ENCODE measurements around the gene DUSP2.
"Not testable (repeated sequence)": the region's sequence is repeated elsewhere in the genome, so short reads cannot be mapped to it uniquely, and the experiment has no call there.

The DUSP2 gene

GRCh38 chr2:96161898-96162297 lies 16.7 kb upstream of the DUSP2 start:
- DNase-seq (ENCODE audit: low spot score): no peak

DNA sequence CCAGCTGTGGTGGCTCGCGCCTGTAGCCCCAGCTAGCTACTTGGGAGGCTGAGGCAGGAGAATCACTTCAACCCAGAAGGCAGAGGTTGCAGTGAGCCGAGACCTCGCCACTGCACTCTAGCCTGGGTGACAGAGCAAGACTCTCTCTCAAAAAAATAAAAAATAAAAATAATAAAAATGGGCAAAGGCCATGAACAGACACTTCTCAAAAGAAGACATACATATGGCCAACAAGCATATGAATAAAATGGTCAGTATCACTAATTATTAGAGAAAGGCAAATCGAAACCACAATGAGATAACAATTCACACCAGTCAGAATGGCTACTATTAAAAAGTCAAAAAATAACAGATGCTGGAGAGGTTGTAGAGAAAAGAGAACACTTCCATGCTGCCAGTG lies 15.1 kb upstream of the DUSP2 start:
- not testable (repeated sequence) for DNase-seq (ENCODE audit: low spot score)

DNA sequence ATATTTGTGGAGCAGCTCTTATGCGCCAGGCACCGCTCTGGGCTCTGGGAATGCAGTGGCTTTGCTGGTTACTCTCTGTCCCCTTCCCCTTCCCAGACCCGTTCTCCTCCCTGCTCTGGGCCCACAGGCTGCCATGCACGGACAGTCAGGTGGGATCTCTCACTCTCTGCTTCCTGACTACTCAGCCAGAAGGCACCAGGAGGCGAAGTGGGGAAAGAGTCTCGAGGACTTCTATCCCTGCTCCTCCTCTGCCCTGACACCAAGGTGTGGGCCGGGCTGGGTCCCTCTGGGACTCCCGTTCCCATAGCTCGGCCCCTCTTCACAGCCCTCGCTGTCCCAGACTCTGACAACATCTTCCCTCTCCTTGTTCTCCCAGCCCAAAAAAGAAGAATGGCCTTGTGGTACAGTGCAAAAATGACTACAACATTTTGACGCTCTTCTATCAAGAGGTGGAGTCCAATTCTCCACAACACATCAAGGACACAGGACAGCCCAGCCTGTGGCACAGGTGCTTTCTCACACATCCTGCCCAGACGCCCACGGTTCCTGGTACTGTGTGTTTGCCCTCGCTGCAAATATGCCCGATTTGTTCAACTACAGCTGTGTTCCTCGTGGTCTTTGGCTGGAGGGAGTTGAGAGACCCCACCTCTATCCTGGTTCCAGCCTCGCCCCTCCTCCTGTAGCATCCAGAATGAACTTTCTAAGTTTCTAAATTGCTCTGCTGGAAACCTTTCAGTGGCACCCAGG lies 14.0 kb upstream of the DUSP2 start:
- no peak for DNase-seq (ENCODE audit: low spot score)

DNA sequence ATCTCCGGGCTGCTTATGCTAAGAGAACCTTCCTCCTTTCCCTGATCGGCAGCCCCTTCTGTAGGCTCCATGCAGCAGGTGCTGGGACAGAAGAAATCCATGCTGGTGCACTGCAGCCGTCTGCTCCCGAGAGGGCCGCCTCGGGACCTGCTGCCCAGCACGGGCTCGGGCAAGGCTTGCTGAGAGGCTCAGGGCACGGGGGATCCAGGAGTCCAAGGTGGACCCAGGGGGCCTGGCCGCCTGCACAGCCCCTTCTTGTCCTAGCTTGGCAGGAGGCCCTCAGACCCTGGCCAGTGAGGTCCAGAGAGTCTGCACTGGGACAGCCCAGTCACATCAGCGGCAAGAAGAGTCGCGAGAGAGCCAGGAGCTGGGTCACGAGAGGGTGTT lies 13.3 kb upstream of the DUSP2 start:
- DNase-seq (ENCODE audit: low spot score): no peak

DNA sequence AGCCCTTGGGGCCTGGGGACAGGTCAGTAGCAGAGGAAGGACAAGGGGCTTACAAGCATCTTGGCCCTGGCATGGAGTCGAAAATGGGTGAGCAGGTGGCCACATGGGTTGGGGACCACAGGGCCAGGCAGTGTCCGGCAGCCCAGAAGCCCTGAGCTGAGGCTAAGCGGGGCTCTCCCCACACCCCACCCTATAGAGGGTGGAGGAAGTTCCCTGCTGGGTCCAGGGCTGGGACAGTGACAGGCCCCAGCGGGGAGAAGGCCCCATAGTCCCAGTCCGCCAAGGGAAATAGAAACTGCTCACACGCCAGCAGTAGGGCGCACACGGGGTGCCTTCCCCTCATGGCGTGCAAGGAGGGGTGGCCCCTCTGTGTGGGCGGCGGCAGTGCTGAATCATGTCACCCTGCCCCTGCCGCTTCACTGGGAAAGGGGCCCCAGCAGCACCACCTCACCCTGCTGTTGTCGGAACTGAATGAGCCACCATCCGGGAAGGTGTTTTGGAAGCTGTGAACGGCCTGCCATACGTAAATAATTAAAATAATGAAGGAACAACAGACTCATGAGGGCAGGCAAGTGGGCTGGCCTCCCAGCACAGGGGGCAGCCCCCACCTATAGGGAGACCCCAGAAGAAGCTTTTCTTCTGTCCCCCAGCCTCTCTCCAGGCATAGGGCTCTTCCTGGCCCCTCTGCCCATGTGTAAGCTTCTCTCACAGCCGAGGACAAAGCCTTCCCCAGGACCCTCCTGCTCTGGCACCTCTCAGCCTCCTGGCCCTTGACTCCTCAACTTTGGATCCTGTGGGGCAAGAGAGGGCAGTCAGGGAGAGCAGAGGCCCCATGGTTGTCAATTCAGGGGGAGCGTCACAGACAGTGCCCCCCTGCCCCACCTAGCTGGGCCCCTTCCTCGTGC lies 12.7 kb upstream of the DUSP2 start:
- DNase-seq (ENCODE audit: low spot score): no peak

DNA sequence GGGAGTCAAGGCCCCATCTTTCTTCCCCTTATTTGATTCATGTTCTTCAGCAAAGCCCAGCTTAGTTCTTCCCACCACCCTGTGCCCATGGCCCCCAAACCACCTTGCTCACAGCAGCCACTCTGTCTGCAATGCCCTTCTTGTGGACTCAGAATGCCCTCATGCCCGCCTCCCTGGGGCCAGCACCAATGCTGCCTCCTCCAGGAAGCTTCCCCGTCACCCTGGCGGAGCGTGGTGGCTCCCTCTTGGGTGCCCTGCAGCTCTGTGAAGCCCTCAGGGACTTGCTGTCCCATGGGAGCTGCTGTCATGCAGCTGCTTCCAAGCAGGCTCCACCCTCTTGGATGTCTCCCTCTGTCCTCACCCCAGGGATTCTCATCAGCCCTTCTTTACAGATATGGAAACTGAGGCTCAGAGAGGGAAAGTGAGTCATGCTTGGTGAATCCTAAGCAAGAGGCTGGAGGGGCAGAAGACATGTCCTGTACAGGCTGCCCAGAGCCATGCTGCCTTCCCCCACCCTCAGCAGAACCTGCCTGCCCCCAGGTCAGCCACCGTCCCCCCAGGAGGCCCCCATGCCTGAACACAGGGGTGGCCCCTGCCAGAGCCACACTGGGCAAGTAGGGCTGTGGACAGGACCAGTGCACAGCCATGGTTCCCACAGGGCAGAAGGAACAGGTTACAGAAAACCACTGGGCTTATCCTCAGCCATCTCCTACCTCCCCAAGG lies 11.8 kb upstream of the DUSP2 start:
- DNase-seq (ENCODE audit: low spot score): no peak

- no peak for DNase-seq (ENCODE audit: low spot score)
These were observed 11.0 kb upstream of the DUSP2 start for GRCh38 chr2:96156011-96156820.

GRCh38 chr2:96154506-96155380 lies 9.5 kb upstream of the DUSP2 start:
- DNase-seq (ENCODE audit: low spot score): no peak

DNA sequence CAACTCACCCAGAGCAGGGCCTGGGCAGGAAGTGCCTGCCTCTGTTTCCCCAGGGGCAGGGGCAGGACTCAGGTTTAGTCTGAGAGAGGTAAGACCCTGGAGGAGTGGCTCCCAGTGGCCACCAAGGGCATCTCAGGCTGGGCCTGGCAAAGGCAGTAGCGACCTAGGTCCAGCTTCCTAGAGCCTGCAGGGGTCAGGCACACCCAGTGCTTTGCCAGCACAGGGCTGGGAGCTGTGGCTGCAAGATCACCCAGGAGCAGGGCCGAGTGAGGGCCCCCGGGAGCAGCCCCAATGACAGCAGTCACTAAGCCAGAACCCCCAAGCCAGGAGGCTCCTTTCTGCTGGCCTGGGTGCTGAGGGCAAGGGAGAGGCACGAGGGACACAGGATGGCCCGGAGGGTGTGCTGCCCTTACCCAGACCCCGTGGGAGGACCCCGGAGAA lies 8.8 kb upstream of the DUSP2 start:
- DNase-seq (ENCODE audit: low spot score): no peak

- DNase-seq (ENCODE audit: low spot score): no peak
These were observed 8.1 kb upstream of the DUSP2 start for GRCh38 chr2:96153291-96153713.

DNA sequence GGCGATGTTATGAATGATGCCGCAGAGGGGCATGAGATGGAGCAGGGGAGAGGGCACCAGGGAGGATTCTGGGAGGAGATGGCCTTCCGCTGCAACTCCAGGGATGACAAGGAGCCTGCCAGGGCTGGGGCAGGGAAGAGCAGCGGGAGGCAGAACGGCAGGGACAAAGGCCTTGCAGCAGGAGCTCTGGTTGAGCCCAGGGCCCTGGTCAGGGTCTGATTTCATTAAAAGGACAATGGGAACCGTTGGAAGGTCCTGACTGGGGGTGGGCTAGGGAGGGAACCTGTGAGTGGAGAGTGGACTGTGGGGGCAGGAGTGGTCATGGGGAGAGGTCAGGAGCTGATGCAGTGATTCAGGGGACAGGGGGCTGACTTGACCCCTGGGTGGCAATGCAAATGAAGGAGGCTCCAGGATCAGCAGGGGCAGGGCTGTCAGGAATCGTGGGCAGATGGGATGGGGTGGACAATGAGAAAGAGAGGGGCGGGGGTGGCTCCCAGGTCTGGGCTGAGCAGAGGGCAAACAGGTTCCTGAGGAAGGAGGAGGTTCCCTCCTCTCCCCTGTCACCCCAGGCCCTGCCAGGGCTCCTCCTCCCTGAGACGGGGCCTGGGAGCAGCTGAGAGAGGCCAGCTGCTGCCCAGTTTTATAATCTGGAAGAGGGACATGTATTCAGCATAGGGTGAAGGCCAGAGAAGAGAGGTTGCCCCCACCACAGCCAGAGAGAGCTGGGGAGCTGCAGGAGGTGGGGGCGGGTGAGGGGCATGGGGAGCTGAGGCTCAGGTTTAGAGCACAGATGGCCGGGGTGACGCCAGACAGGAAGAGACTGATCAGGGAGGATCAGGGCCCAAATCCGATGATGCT lies 7.3 kb upstream of the DUSP2 start:
- no peak for DNase-seq (ENCODE audit: low spot score)

GRCh38 chr2:96151595-96152303 lies 6.5 kb upstream of the DUSP2 start:
- no peak for DNase-seq (ENCODE audit: low spot score)

- DNase-seq (ENCODE audit: low spot score): no peak
These were observed 5.8 kb upstream of the DUSP2 start for GRCh38 chr2:96150791-96151594.

DNA sequence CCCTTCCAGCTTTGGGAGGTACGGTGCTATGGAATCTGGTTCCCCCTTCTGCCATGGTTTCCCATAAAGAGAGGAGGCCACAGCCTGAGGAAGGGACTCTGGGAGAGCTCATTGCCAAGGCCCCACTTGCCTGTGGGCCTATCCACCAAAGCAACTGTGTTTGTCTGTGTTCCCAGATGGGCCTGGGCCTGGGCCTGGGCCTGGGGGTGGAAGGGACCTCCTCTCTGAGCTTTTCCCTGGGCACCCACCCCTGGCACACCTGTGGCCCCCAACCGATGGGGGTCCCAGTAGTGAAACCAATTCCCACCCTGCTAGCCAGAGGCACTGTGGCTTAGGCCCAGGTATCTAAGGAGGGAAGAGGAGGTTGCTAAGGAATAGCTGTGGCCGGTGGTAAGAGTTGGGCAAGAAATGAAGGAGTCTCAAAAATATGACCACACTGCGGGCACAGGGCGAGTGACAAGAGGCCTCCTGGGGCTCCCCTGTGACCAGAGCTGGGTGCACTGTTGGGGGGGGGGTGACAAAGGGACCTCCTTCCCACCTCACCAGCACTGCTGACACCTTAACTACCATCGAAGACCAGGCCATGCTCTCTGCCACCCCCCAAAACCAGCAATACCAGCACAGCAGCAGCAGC lies 4.9 kb upstream of the DUSP2 start:
- DNase-seq (ENCODE audit: low spot score): no peak

DNA sequence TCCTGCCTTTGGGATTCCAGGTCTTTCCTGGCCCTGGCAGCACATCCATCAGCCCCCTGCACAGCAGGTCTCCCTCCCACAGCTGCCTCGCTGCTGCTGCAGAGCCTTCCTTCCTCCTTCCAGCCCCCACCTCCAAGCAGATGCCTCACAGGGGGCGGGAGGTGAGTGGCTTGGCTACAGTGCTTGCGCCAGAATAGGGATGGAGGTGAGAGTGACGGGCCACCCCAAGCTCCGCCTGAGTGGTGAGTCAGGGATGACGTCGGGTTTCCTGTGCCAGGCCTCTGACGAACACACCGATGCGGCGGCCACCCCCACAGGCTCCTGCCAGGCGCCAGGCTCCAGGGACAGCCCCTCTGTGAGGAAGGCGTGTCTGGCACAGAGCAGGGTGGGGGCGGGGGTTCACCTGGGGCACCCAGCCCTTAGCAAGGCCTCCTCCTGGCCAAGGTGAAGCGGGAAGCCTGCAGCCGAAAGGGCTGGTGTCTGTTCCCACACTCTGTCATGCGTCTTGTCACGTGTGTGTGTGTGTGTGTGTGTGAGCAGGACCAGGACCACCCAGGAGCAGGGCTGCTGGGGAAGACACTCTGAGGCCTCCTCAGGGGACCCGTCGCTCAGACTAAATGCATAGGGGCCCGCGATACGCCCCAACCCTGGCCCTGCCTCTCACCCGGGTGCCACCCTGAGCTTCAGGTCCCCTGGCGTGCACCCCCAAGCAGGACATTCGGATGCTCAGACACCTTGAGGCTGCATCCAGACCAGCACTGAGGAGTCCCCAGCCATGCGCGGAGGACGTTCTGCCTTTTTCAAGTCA lies 3.4 kb upstream of the DUSP2 start:
- DNase-seq (ENCODE audit: low spot score): peak; percentile 91

GRCh38 chr2:96147593-96148201 lies 2.5 kb upstream of the DUSP2 start:
- DNase-seq (ENCODE audit: low spot score): no peak

Measured in SW480 (cell line).